RPMI8226 (cell line): ENCODE measurements around the gene MRPL58.
"Not testable (repeated sequence)": the region's sequence is repeated elsewhere in the genome, so short reads cannot be mapped to it uniquely, and the experiment has no call there.

Experiments used
- DNase-seq: peaks from one replicate; pipeline ENCODE4 v3.0.0-alpha.2; 2015

The MRPL58 gene

GRCh38 chr17:75012346-75013091, at the start of gene MRPL58:
Gene MRPL58 (plus strand): TSS chr17:75012670. CDS start chr17:75012687, 17 bp downstream.
- DNase-seq, result peak; percentile 89

- no peak for DNase-seq
These were observed 48.8 kb upstream of the MRPL58 start for GRCh38 chr17:74963656-74964055.

- DNase-seq, result no peak
These were observed 48.2 kb upstream of the MRPL58 start for GRCh38 chr17:74964246-74964761.

GRCh38 chr17:74964988-74965622, 47.4 kb upstream of the MRPL58 start:
- no peak for DNase-seq

GRCh38 chr17:74968361-74968780, 44.1 kb upstream of the MRPL58 start:
- no peak for DNase-seq

GRCh38 chr17:74969501-74969900, 43.0 kb upstream of the MRPL58 start:
- DNase-seq, result not testable (repeated sequence)

GRCh38 chr17:74970395-74970794, 42.1 kb upstream of the MRPL58 start:
- no peak for DNase-seq

GRCh38 chr17:74971069-74971841, 41.2 kb upstream of the MRPL58 start:
- no peak for DNase-seq

- peak; percentile 20 for DNase-seq
These were observed 40.7 kb upstream of the MRPL58 start for GRCh38 chr17:74971842-74972106.

GRCh38 chr17:74972107-74972972, 40.1 kb upstream of the MRPL58 start, which contains the start of gene HID1:
Gene HID1 (minus strand): TSS chr17:74972759. CDS start chr17:74972656, 103 bp downstream.
- peak; percentile 86 for DNase-seq

GRCh38 chr17:74972973-74973328, 39.5 kb upstream of the MRPL58 start:
- no peak for DNase-seq

GRCh38 chr17:74975943-74976342, 36.5 kb upstream of the MRPL58 start:
- DNase-seq, result no peak

GRCh38 chr17:74977802-74978201, 34.7 kb upstream of the MRPL58 start:
- no peak for DNase-seq

- no peak for DNase-seq
These were observed 34.2 kb upstream of the MRPL58 start for GRCh38 chr17:74978240-74978639.

GRCh38 chr17:74979408-74980146, 32.9 kb upstream of the MRPL58 start:
- DNase-seq, result no peak

GRCh38 chr17:74981318-74981978, 31.0 kb upstream of the MRPL58 start:
- DNase-seq, result no peak

GRCh38 chr17:74981979-74982662, 30.3 kb upstream of the MRPL58 start:
- peak; percentile 88 for DNase-seq

- DNase-seq, result peak; percentile 15
These were observed 29.7 kb upstream of the MRPL58 start for GRCh38 chr17:74982663-74983313.

GRCh38 chr17:74986206-74986576, 26.3 kb upstream of the MRPL58 start:
- DNase-seq, result no peak

- DNase-seq, result peak; percentile 97
These were observed 25.0 kb upstream of the MRPL58 start, which contains the start of gene CDR2L for GRCh38 chr17:74987418-74987908. Gene CDR2L (plus strand): TSS chr17:74987632. CDS start chr17:74988044, 412 bp downstream.
